H9 (cell line): Measurements from ENCODE around the gene HOXD8. TPM values are rescaled to one million over a fixed set of nuclear protein-coding genes. Genes with fewer than 3 reads are reported as not detected.
A peak's percentile ranks its signal among the peaks of the same experiment; 100 is the strongest.

Experiments used
- DNase-seq: peaks from one replicate; pipeline ENCODE4 v3.0.0-alpha.2; 2017
- H2AFZ ChIP-seq: one replicate; pipeline ENCODE4 v1.6.1; 2013; ENCODE audit warnings: mild to moderate bottlenecking, low read length, control low read depth, moderate library complexity
- H2AK5ac ChIP-seq: 2 replicates; pipeline ENCODE4 v1.6.1; 2013; ENCODE audit warnings: low read length, control low read depth, mixed read lengths; ENCODE audit not compliant: insufficient read length
- H2BK120ac ChIP-seq: one replicate; pipeline ENCODE4 v1.6.1; 2013; ENCODE audit warnings: low read depth, mild to moderate bottlenecking, low read length, control low read depth, inconsistent platforms; ENCODE audit not compliant: poor library complexity, severe bottlenecking
- H2BK12ac ChIP-seq: 2 replicates; pipeline ENCODE4 v1.6.1; 2013; ENCODE audit warnings: low read length, control low read depth, mixed read lengths, low read depth; ENCODE audit not compliant: insufficient read length
- H2BK15ac ChIP-seq: 2 replicates; pipeline ENCODE4 v1.6.1; 2013; ENCODE audit warnings: low read depth, low read length, control low read depth
- H2BK20ac ChIP-seq: one replicate; pipeline ENCODE4 v1.6.1; 2013; ENCODE audit warnings: low read depth, mild to moderate bottlenecking, low read length, control low read depth, inconsistent platforms; ENCODE audit not compliant: poor library complexity, severe bottlenecking
- H2BK5ac ChIP-seq: 2 replicates; pipeline ENCODE4 v1.6.1; 2013; ENCODE audit warnings: low read length, control low read depth, mixed read lengths; ENCODE audit not compliant: insufficient read length
- H3K14ac ChIP-seq: 2 replicates; pipeline ENCODE4 v1.6.1; 2013; ENCODE audit warnings: low read length, control low read depth; ENCODE audit not compliant: insufficient read depth
- H3K18ac ChIP-seq: 2 replicates; pipeline ENCODE4 v1.6.1; 2013; ENCODE audit warnings: low read depth, mild to moderate bottlenecking, mixed read lengths, low read length, control low read depth; ENCODE audit not compliant: insufficient read length
- H3K23ac ChIP-seq: 2 replicates; pipeline ENCODE4 v1.6.1; 2013; ENCODE audit warnings: low read length, control low read depth, mixed read lengths, low read depth; ENCODE audit not compliant: insufficient read length
- H3K23me2 ChIP-seq: 2 replicates; pipeline ENCODE4 v1.6.1; 2013; ENCODE audit warnings: low read depth, mild to moderate bottlenecking, mixed read lengths, low read length, control low read depth; ENCODE audit not compliant: insufficient read length, poor library complexity, severe bottlenecking
- H3K27ac ChIP-seq: 2 replicates; pipeline ENCODE4 v1.5.1; 2013; ENCODE audit warnings: low read length, control low read depth, mixed read lengths, low read depth; ENCODE audit not compliant: insufficient read length
- H3K27me3 ChIP-seq: 2 replicates; pipeline ENCODE4 v1.6.1; 2013; ENCODE audit warnings: low read length, control low read depth, inconsistent platforms; ENCODE audit not compliant: insufficient read depth
- H3K4ac ChIP-seq: 2 replicates; pipeline ENCODE4 v1.6.1; 2013; ENCODE audit warnings: low read depth, mild to moderate bottlenecking, control low read depth, inconsistent platforms, low read length, moderate library complexity
- H3K4me1 ChIP-seq: 2 replicates; pipeline ENCODE4 v1.6.1; 2013; ENCODE audit warnings: low read length, control low read depth, inconsistent platforms; ENCODE audit not compliant: insufficient read depth
- H3K4me2 ChIP-seq: 2 replicates; pipeline ENCODE4 v1.6.1; 2013; ENCODE audit warnings: low read length, control low read depth, mixed read lengths; ENCODE audit not compliant: insufficient read length, insufficient read depth
- H3K56ac ChIP-seq: 2 replicates; pipeline ENCODE4 v1.6.1; 2013; ENCODE audit warnings: low read depth, mild to moderate bottlenecking, mixed read lengths, low read length, control low read depth; ENCODE audit not compliant: insufficient read length
- H3K79me1 ChIP-seq: 2 replicates; pipeline ENCODE4 v1.6.1; 2013; ENCODE audit warnings: low read depth, mild to moderate bottlenecking, moderate library complexity, low read length, control low read depth, inconsistent platforms; ENCODE audit not compliant: insufficient read depth, poor library complexity, severe bottlenecking
- H3K79me2 ChIP-seq: 2 replicates; pipeline ENCODE4 v1.6.1; 2013; ENCODE audit warnings: low read length, control low read depth, inconsistent platforms; ENCODE audit not compliant: insufficient read depth
- H3K9ac ChIP-seq: 2 replicates; pipeline ENCODE4 v1.6.1; 2013; ENCODE audit warnings: low read length, control low read depth, mixed read lengths; ENCODE audit not compliant: insufficient read length; ENCODE audit errors: extremely low read depth
- H3K9me3 ChIP-seq: one replicate; pipeline ENCODE4 v1.6.1; 2013; ENCODE audit warnings: low read depth, low read length, inconsistent platforms; ENCODE audit not compliant: control insufficient read depth
- H3T11ph ChIP-seq: one replicate; pipeline ENCODE4 v1.6.1; 2013; ENCODE audit warnings: mild to moderate bottlenecking, low read length, control low read depth, inconsistent platforms
- H4K20me1 ChIP-seq: one replicate; pipeline ENCODE4 v1.6.1; 2013; ENCODE audit not compliant: control insufficient read depth, insufficient read length, insufficient read depth
- H4K5ac ChIP-seq: 2 replicates; pipeline ENCODE4 v1.6.1; 2013; ENCODE audit warnings: low read depth, mild to moderate bottlenecking, mixed read lengths, low read length, control low read depth; ENCODE audit not compliant: insufficient read length
- H4K8ac ChIP-seq: replicated peaks from 2 replicates; pipeline ENCODE4 v1.6.1; 2013; ENCODE audit warnings: low read length, control low read depth, mixed read lengths, low read depth; ENCODE audit not compliant: insufficient read length
- H4K91ac ChIP-seq: 2 replicates; pipeline ENCODE4 v1.6.1; 2013; ENCODE audit warnings: low read depth, mild to moderate bottlenecking, moderate library complexity, mixed read lengths, low read length, control low read depth; ENCODE audit not compliant: insufficient read length
- H3K27ac Mint-ChIP-seq, 3 experiments: 2 replicates in 2 of 3; 3 replicates in 1 of 3; pipeline ENCODE4 v1.8.0; 2020 to 2021; ENCODE audit warnings: mixed read lengths in 3 of 3, mild to moderate bottlenecking in 1 of 3, moderate library complexity in 1 of 3
- H3K27me3 Mint-ChIP-seq: 2 replicates; pipeline ENCODE4 v1.8.0; 2021; ENCODE audit warnings: low read depth, mild to moderate bottlenecking, moderate library complexity, mixed read lengths
- H3K36me3 Mint-ChIP-seq, 3 experiments: 2 replicates in 2 of 3; 3 replicates in 1 of 3; pipeline ENCODE4 v1.8.0; 2020 to 2021; ENCODE audit warnings: low read depth in 3 of 3, mixed read lengths in 3 of 3; ENCODE audit not compliant: insufficient read depth in 1 of 3
- H3K4me1 Mint-ChIP-seq, 2 experiments: 2 replicates each; pipeline ENCODE4 v1.8.0; 2020; ENCODE audit warnings: mixed read lengths in 2 of 2
- H3K4me3 Mint-ChIP-seq, 2 experiments: 2 replicates in 1 of 2; 3 replicates in 1 of 2; pipeline ENCODE4 v1.8.0; 2020 to 2021; ENCODE audit warnings: mild to moderate bottlenecking in 2 of 2, mixed read lengths in 2 of 2, moderate library complexity in 1 of 2
- H3K9me3 Mint-ChIP-seq, 2 experiments: 2 replicates in 1 of 2; 3 replicates in 1 of 2; pipeline ENCODE4 v1.8.0; 2020; ENCODE audit warnings: mild to moderate bottlenecking in 2 of 2, mixed read lengths in 2 of 2, moderate library complexity in 1 of 2
- CTCF ChIP-seq: fragments of 200-600 bp; sonication (generic); conservative IDR thresholded peaks from 3 replicates; pipeline ENCODE4 v1.8.0; 2021; ENCODE audit warnings: antibody characterized with exemption, mild to moderate bottlenecking
- WGBS: extraction: QIAGEN DNeasy Blood & Tissue Kit; methylation state at CpG from one replicate; pipeline ENCODE4 v1.1.7; 2013; ENCODE audit warnings: missing lambda C conversion rate, low lambda C conversion rate, mixed read lengths; ENCODE audit not compliant: insufficient read length; ENCODE audit errors: extremely low coverage; 5-methylcytosine and 5-hydroxymethylcytosine counted together
- total RNA-seq: library from RNA; stranded (reverse); gene quantifications from 2 replicates; pipeline ENCODE4 v1.2.1, GENCODE V29; 2021

The HOXD8 gene
- total RNA-seq, 1 experiment from 2014 or later = not detected

GRCh38 chr2:176079831-176080539 lies 49.5 kb upstream of the HOXD8 start:
- peak overlapping the region; percentile 52 to 80 for H3K4me3 Mint-ChIP-seq
- peaks cover 87% of the 10 kb centered on the region for H3K27me3 ChIP-seq

More at GRCh38 chr2:176079831-176080539, 49.5 kb upstream of the HOXD8 start:
- Histone ChIP-seq H3K4ac (no peak overlapping the region), H3K79me2 (no peaks in the 10 kb centered on the region), H2AK5ac (no peak overlapping the region), H2BK20ac (no peak overlapping the region), H3K9me3 (no peaks in the 10 kb centered on the region), H3K79me1 (no peaks in the 10 kb centered on the region), H3K27ac (no peak overlapping the region), H3K18ac (no peak overlapping the region), H2BK120ac (no peak overlapping the region), H3K23ac (no peak overlapping the region), H3K9ac (no peak overlapping the region), H3K4me1 (no peaks in the 10 kb centered on the region), H3K4me2 (peak overlapping the region; percentile 83), H2AFZ (no peak overlapping the region), H4K91ac (no peak overlapping the region), H2BK15ac (no peak overlapping the region), H2BK12ac (no peak overlapping the region), H2BK5ac (no peak overlapping the region), H3T11ph (no peak overlapping the region), H4K20me1 (no peaks in the 10 kb centered on the region), H3K23me2 (peaks cover 7% of the 10 kb centered on the region), H3K56ac (no peak overlapping the region), H3K14ac (no peak overlapping the region; the same call in 1 of the 2 replicates), H4K8ac (no peak overlapping the region), H4K5ac (no peak overlapping the region)
- peaks cover 96% of the 10 kb centered on the region for H3K27me3 Mint-ChIP-seq
- peaks cover 5 to 6% of the 10 kb centered on the region in 2 experiments; a peak in 4 of 5 replicates for H3K9me3 Mint-ChIP-seq
- no peaks in the 10 kb centered on the region for H3K36me3 Mint-ChIP-seq
- peak; percentile 99 for TF ChIP-seq CTCF
- no peak overlapping the region for H3K27ac Mint-ChIP-seq
- no CpG with 5 or more reads among the region's 86 CpGs for WGBS
- DNase-seq = peak; percentile 90
- peaks cover 23 to 46% of the 10 kb centered on the region in 2 experiments for H3K4me1 Mint-ChIP-seq
